GM18499 (cell line): ENCODE measurements around the gene MTUS2.

Experiments
- ATAC-seq: cut with Tn5 transposase; IDR thresholded peaks from one replicate; pipeline ENCODE4 v1.9.1; 2021; ENCODE audit warnings: moderate number of reproducible peaks; ENCODE audit not compliant: insufficient read depth, unreplicated experiment

Gene MTUS2

DNA sequence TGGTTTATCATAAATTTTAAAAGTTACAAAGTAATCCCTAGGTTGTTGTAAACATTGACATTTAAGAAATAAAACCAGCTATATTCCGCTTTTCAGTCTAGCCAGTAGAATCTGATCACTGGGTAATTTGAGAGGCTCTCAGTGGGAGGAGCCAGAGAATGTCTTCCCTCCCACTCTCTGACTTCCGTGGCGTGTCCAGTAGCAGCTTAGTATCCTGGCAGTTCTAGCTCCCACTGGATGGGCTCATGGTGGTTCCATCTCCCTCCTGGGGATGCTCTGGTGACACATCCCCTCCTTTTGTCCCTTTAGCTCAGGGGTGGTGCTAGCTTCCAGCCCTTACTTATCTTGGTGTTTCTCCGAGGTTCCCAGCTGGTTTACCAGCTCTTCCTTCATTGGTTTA, 34.5 kb downstream of the MTUS2 start:
- no peak for ATAC-seq

DNA sequence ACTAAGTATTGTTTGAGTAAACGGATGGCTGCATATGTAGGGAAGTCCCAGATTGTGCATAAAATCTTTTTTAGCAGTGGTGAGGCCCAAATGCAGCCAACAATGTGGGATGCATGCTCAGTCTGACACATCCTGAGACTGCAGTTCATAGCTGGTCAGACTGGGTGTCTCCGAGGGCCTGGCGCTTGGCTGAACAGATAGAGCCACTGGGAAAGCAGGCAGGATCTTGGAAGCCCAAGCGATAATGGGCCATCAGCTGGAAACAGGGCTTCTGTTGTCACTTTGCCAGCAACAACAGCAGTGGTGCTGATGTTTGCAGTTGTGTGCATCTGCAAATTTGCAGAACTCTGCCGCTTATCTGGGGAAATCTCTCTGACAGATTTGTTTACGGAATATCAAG, 36.1 kb downstream of the MTUS2 start:
- ATAC-seq = no peak

DNA sequence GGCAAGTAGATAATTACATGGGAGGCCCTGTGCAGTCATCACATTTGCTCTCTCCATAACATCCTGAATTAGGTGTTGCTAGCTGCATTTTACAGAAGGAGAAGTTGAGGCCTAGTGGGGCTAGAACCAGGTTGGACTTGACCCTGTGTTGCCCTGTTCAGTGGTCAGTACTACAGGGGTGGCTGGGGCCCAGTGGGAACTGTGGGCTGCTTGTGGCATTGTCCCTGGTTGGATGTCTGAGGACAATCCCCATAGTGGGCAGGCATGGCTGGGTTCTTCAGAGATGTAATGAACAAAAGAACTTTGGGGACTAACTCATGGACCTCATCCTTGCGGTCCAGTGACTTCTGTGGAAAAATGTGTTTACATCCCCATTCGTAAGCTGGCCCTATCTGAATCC, 38.9 kb downstream of the MTUS2 start:
- ATAC-seq = no peak

DNA sequence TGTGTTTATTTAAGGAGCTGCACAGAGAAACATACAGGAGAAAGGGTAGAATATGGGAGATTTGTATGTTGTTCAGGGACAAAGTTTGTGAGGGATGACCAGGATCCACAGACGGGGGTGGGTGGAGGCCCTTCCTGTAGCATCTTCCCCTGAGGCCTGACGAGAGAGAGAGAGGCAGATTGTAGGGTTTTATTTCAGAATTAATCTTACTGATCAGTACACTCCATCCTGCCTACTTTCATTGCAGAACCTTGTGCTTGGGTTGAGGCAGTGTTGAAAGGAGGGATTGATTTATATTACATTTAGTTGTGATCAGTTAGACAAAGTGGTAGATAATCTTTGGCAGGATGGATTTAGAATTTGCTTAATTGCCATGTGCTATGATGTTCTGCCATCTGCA, 39.6 kb downstream of the MTUS2 start:
- no peak for ATAC-seq

DNA sequence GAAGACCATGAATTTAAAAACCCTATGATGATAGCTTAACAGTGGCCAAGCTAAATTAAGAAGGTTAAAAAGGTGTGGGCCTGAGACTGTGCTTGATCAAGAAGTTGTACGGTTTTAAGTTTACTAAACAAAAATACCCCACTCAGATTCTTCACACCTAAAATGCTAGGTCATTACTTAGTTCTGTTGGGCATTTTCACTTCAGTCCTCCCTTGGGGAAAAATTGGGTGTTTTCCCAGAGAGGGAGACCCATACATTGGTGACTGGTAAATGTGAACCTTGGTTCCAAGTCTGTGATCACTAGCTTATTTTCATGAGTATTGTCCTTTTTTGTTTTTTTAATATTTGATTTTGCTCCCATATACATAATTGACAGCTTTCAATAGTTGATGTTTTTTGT, 44.4 kb downstream of the MTUS2 start:
- no peak for ATAC-seq

- no peak for ATAC-seq
Observed at GRCh38 chr13:28865149-28865744, 45.1 kb downstream of the MTUS2 start.

DNA sequence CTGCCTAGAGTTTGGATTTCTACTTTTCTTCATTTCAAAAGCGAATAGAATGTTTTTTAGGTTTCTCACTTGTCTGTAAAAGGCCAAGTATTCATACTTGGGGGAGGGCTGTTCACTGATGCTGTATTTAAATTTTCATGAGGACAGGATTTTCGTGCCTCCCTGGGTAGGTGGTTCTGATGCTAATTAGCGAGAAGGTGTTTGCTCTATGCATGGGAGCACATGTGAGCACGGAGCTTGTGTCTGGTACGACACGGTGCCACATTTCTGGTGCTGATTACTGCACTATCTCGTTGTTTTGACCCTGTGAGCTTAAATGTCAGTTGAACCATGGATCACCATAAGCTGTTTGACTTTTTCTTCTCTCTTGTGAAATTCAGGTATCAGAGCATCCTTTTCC, 45.8 kb downstream of the MTUS2 start:
- no peak for ATAC-seq

DNA sequence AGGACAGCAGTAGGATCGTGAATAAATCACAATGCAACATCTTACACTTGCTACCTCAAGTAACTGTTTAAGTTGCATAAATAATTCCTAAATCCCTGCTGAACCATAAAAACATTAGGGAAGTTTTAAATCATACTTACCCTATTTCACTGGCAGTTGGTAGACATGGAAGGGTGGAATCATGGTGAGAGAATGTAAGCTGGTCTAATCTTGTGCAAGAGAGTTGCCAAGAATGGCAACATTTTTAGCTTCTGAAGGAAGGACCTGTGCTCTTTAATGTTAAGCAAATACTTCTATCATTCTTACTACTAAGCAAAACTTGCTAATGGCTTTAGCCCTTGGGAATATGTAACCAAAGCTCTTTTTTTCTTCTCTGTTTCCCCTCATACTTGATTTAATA, 46.8 kb downstream of the MTUS2 start:
- ATAC-seq = no peak

DNA sequence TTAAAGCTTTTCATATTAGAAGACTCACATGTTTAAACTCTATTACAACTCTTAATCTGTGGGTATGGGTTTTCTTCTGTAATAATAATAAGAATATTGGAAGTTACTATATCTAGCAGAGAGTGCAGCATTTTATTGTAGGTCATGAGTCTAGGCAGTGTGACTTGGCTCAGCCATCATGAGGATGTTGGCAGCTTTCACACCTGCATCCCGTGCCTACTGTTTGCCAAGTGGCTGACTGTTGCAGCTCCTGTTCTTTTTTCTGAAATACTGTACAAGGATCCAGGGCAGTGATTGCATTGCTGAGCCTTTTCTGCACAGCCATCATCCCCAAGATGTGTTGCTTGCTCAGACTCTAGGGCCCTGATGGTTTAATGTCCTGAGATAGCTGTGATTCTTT, 47.4 kb downstream of the MTUS2 start:
- no peak for ATAC-seq

DNA sequence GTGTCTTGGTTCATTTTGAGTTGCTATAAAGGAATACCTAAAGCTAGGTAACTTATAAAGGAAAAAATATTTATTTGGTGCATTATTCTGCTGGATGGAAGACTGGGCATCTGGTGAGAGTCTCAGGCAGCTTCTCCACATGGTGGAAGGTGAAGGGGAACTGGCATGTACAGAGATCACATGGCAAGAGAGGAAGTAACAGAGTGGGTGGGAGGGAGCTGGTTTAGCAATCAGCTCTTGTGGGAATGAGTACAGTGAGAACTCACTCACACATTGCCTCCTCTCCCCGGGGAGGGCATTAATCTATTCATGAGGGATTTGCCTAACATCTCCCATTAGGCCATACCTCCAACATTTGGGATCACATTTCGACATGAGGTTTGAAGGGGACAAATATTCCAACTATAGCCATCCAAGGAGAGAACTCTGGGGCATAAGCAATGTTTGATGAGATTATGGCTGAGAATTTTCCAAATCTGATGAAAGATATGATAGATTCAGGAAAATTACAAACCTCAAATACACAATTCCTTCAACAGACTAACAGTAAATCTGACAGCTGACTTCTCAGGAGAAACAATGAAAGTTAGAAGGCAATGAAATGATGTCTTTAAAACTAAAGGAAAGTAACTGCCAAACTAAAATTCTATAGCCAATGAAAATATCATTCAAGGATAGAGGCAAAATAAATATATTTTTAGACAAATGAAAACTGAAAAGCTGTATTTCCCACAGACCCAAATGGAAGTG, 52.5 kb downstream of the MTUS2 start:
- ATAC-seq = no peak

DNA sequence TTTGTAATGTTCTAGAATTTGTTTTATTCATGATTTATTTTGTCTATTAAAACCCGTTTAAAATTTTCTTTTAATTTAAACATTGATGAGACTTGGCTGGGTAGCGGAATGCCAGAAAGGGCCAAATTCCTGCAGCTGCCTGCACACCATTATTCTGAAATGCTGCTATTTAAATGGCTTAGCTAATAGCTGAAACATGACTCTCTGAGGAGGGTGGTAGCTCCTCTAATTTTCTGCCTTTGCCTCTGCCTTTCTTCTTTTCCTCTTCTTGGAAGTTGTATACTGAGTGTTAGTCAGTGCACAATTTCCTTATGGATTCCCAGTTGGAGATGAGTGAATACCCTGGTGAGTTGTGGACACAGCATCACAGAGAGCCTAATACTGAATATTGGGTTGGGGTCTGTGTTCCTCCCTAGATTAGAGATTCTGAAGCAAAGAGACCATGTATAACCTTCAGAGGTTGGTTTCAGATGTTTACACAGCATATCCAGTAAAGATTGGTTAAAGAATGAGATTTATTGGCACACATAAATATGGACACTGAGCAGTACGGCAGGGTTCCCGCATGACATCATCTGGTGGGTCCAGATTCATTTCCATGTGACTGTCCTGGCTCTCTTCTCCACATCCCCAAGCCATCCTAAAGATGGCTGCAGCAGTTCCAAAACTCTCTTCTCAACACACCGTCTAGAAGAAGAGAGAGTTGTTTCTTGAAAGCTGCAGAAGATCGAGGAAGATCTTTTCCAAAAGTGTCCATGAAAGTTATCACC, 55.9 kb downstream of the MTUS2 start:
- no peak for ATAC-seq

DNA sequence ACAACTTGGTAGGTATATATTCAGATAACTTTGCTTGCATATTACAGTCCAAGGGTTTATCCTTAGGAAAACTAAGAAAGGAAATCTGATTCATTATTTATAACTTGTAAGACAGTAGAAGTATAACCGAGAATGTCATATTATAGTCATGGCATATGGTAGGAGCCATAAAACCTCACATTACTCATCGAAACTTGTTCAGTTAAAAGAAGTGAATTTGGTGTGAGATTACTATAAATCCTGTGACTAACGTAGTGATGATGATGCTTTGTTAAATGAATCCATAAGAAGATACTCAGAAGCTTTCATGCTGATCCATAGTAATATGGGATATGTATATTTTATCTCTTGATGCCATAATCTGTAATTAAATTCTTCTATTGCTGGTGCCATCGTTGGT, 57.3 kb downstream of the MTUS2 start:
- no peak for ATAC-seq

- ATAC-seq = no peak
Observed at GRCh38 chr13:28885181-28885580, 65.0 kb downstream of the MTUS2 start.

DNA sequence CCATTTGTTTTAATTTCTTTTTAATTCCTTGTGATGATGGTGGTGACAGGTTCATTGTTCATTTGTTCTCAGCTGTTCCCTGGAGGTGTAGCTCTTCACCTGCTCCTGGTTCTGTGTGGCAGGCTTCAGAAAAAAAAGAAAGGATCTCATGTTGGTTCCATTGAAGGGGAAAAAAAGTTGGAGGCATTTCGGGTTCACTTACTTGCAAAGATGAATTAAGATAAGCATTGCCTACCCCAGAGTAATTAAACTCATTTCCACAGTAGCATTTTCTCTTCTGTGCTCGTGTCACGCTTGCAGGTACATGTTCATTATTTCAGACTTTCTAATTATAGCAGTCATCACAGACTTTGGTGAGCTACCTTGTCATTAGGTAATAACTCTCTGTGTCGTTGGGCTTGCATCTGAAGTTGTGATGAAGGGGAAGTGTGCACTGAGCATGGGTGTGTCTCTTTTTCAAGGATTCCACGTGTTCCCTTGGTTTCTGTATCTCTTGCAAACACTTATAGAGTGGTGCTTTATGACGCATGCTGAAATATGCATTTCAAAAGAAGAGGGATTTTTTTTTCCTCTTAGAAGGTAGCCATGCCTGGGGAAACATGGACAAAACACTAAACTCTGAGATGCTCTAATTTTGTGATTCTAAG, 69.1 kb downstream of the MTUS2 start:
- ATAC-seq = no peak

GRCh38 chr13:28890712-28891111, 70.6 kb downstream of the MTUS2 start:
- ATAC-seq = no peak

- ATAC-seq = no peak
Observed at GRCh38 chr13:28918030-28918429, 97.9 kb downstream of the MTUS2 start.

DNA sequence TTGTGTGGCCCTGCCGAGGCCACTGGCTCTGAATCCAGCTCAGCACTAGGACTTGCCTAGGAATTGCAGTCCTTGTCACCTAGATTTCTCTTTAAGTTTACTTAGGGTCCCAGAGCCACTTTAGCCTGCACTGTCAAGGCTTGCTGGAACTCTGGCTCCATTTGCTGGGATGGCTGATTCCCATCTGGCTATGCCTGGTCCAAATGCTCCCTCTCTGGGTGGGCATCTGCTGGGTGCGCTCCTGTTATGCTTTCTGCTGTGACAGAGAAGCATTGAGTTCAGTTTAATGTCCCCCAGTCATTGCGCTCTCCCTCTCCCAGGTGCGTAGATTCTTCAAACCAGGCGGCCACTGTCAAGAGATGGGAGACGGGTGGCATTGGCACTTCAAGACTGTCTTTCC, 102.2 kb downstream of the MTUS2 start:
- ATAC-seq = no peak

GRCh38 chr13:28935104-28935503, 115.0 kb downstream of the MTUS2 start:
- ATAC-seq = no peak

GRCh38 chr13:28942906-28943305, 122.8 kb downstream of the MTUS2 start:
- ATAC-seq = no peak

DNA sequence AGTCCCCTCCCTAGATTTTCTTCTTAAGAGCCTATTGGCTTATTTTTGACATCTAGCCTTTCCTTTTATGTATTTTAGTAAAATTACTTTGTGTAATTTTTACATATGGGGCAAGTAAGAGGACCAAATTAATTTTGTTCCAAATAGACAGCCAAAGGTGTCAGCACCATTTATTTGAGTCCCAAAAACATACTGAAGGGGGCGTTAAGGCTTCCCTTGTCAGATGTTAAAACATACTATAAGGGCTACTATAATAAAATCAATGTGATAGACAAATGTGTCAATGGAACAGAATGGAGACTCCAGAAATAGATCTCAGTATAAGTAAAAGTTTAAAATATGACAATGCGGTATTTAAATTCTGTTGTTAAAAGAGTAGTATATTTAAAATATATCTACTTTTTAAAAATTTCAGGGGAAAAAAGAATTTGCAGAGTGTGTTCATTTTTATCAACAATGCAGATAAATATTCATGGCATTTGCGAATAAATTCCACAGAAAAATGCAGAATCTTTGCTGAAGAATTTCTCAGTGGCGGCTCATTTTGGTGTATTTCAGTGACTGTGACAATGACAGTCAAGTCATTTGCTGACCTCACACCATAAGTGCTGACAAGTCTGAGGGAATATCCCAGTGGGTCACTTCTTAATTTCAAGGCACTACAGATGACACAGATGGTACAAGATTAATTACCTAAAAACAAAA, 133.7 kb downstream of the MTUS2 start:
- no peak for ATAC-seq

- ATAC-seq = no peak
Observed at GRCh38 chr13:28954419-28954725, 134.2 kb downstream of the MTUS2 start.
